ENCODE data around the gene ESPN. TPM values are rescaled to one million over a fixed set of nuclear protein-coding genes. Genes with fewer than 3 reads are reported as not detected.

The ESPN gene
- total RNA-seq, 1 experiment from 2014 or later, result 2.2 TPM

- Mint-ChIP-seq H3K27ac (ENCODE audit: unreplicated experiment) (no peak overlapping the region), H3K4me3 (ENCODE audit: low read depth, unreplicated experiment) (no peak overlapping the region), H3K27me3 (ENCODE audit: unreplicated experiment) (no peaks in the 10 kb centered on the region), H3K4me1 (ENCODE audit: low read depth, unreplicated experiment) (no peaks in the 10 kb centered on the region), H3K9me3 (ENCODE audit: low read depth, unreplicated experiment) (no peaks in the 10 kb centered on the region), H3K36me3 (ENCODE audit: insufficient read depth, unreplicated experiment) (no peaks in the 10 kb centered on the region)
- no peak for DNase-seq
- TF ChIP-seq CTCF (IDR thresholded peaks at IDR 0.05; ENCODE audit: unreplicated experiment), result no peak
- CTCF ChIA-PET, result interaction anchor here (0.6 to 0.7 kb wide), 2 partner anchors 20 to 35 kb away, joined by 6 to 7 read pairs; no protein-coding TSS in a partner anchor
- BruUV-seq (replicated peaks), result no TSS peak
- intact Hi-C loops (cut with micrococcal nuclease; ENCODE audit: unreplicated experiment), result no loop called here
These were observed 32.4 kb downstream of the ESPN start for GRCh38 chr1:6456800-6457466.

GRCh38 chr1:6459850-6460265, 35.3 kb downstream of the ESPN start:
- no peaks in the 10 kb centered on the region for H3K27me3 Mint-ChIP-seq (ENCODE audit: unreplicated experiment)
- H3K9me3 Mint-ChIP-seq (ENCODE audit: low read depth, unreplicated experiment), result peaks cover 2% of the 10 kb centered on the region
- H3K4me3 Mint-ChIP-seq (ENCODE audit: low read depth, unreplicated experiment), result no peak overlapping the region
- DNase-seq, result no peak
- H3K27ac Mint-ChIP-seq (ENCODE audit: unreplicated experiment), result no peak overlapping the region
- TF ChIP-seq CTCF (IDR thresholded peaks at IDR 0.05; ENCODE audit: unreplicated experiment), result no peak
- intact Hi-C loops (cut with micrococcal nuclease; ENCODE audit: unreplicated experiment), result no loop called here
- no TSS peak for BruUV-seq (replicated peaks)
- CTCF ChIA-PET, result no interaction called here
- peaks cover 6% of the 10 kb centered on the region for H3K36me3 Mint-ChIP-seq (ENCODE audit: insufficient read depth, unreplicated experiment)
- H3K4me1 Mint-ChIP-seq (ENCODE audit: low read depth, unreplicated experiment), result no peaks in the 10 kb centered on the region

GRCh38 chr1:6460301-6461050, 35.9 kb downstream of the ESPN start:
- Mint-ChIP-seq H3K4me3 (ENCODE audit: low read depth, unreplicated experiment) (no peak overlapping the region), H3K4me1 (ENCODE audit: low read depth, unreplicated experiment) (no peaks in the 10 kb centered on the region), H3K27ac (ENCODE audit: unreplicated experiment) (no peak overlapping the region), H3K36me3 (ENCODE audit: insufficient read depth, unreplicated experiment) (peaks cover 6% of the 10 kb centered on the region), H3K27me3 (ENCODE audit: unreplicated experiment) (no peaks in the 10 kb centered on the region), H3K9me3 (ENCODE audit: low read depth, unreplicated experiment) (peaks cover 2% of the 10 kb centered on the region)
- CTCF ChIA-PET, result no interaction called here
- TF ChIP-seq CTCF (IDR thresholded peaks at IDR 0.05; ENCODE audit: unreplicated experiment), result no peak
- intact Hi-C loops (cut with micrococcal nuclease; ENCODE audit: unreplicated experiment), result no loop called here
- BruUV-seq (replicated peaks), result no TSS peak
- DNase-seq, result no peak

- BruUV-seq (replicated peaks), result no TSS peak
- H3K4me3 Mint-ChIP-seq (ENCODE audit: low read depth, unreplicated experiment), result no peak overlapping the region
- DNase-seq, result no peak
- H3K27ac Mint-ChIP-seq (ENCODE audit: unreplicated experiment), result no peak overlapping the region
- H3K27me3 Mint-ChIP-seq (ENCODE audit: unreplicated experiment), result no peaks in the 10 kb centered on the region
- H3K36me3 Mint-ChIP-seq (ENCODE audit: insufficient read depth, unreplicated experiment), result peaks cover 6% of the 10 kb centered on the region
- H3K9me3 Mint-ChIP-seq (ENCODE audit: low read depth, unreplicated experiment), result peaks cover 2% of the 10 kb centered on the region
- intact Hi-C loops (cut with micrococcal nuclease; ENCODE audit: unreplicated experiment), result no loop called here
- TF ChIP-seq CTCF (IDR thresholded peaks at IDR 0.05; ENCODE audit: unreplicated experiment), result no peak
- no peaks in the 10 kb centered on the region for H3K4me1 Mint-ChIP-seq (ENCODE audit: low read depth, unreplicated experiment)
- CTCF ChIA-PET, result no interaction called here
These were observed 36.5 kb downstream of the ESPN start for GRCh38 chr1:6461051-6461530.

Data from Calu3 (cell line).